CD1c-positive myeloid dendritic cell (primary cell): Measurements from ENCODE around the gene KRTAP12-1.
A peak's percentile ranks its signal among the peaks of the same experiment; 100 is the strongest.
"Not testable (repeated sequence)": the region's sequence is repeated elsewhere in the genome, so short reads cannot be mapped to it uniquely, and the experiment has no call there.

Experiments used
- DNase-seq: peaks from one replicate; pipeline ENCODE4 v3.0.0-alpha.2; 2016; ENCODE audit errors: extremely low spot score

Gene KRTAP12-1

DNA sequence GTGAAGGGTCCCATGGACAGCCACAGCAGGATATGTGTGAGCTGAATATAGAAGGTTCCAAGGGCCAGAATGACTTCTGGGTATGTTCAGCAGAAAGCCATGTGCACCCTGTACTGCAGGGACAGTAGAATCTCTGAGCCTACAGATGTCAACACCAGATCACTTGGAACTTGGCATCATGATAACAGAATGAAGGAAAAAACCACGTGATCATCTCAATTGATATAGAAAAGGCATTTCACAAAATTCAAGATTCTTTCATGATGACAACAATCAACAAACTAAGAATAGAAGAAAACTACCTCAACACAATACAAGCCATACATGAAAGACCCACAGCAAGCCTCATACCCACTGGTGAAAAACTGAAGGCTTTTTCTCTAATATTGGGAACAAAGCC is 14.4 kb downstream of the KRTAP12-1 start:
- DNase-seq = no peak

DNA sequence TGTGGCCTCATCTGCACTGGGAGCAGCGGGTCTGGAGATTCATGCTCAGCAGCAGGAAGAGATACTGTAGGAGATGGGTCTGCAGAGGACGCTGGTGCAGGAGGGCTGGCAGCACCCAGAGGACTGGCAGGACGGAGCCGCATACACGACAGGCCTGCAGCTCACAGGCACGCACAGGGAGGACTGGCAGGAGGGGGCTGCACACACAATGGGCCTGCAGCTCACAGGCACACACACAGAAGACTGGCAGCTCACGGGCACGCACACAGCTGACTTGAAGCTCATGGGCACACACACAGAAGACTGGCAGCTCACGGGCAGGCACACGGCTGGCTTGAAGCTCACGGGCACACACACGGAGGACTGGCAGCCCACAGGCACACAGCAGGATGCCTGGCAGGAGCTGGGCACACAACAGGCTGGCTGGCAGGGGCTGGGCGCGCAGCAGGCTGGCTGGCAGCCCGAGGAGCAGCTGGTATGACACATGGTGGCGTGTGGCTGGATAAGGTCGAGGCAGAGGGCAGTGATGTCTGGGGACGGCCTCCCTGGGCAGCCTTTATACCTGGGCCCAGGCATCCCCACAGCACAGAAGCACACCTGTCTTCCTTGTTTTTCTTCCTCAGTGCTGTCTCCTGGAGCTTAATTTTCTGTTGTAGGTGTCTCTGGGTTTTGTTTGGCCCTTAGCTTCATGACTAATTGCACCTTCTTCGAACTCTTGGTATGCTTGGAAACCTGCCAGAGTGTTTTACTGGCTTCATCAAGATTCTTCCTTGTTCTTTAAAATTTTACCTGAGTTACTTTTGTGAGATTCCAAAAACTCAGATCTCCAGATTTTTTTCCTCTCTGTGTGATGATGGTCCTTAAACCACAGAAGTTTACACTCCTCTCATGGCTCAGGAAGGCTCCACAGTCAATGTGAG is 15.3 kb downstream of the KRTAP12-1 start, which contains the start of gene KRTAP12-2:
TSS of gene KRTAP12-2 (minus strand) at position 527 of the 920 bp plus-strand sequence. CDS start at position 486, 41 bp downstream.
- DNase-seq = no peak

DNA sequence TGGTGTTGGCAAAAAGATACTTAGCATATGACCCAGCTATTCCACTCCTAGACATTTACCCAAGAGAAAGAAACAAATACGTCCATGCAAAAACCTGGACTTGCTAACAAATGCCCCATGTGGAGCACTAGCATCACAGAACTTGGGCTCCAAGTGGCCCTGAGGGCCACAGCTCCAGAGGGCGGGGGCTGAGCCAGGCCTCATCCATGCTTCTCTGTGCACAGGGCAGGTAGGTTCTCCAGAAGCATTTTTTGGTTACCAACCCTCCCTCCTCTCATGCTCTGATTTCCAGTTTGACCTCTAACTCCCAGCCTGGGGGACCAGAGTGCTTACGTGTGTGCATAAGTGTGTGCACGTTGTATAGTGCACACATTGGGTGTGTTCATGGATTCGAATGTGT is 17.3 kb downstream of the KRTAP12-1 start:
- no peak for DNase-seq

DNA sequence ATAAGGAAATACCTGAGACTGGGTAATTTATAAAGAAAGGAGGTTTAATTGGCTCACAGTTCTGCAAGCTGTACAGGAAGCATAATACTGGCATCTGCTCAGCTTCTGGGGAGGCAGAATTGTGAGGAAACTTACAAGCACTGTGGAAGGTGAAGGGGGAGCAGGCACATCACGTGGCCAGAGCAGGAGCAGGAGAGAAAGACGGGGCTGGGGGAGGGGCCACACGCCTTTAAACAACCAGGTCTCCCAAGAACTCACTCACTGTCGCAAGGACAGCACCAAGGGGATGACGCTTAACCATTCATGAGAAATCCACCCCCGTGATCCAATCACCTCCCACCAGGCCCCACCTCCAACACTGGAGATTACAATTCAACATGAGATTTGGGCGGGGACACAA is 20.4 kb downstream of the KRTAP12-1 start:
- DNase-seq = not testable (repeated sequence)

DNA sequence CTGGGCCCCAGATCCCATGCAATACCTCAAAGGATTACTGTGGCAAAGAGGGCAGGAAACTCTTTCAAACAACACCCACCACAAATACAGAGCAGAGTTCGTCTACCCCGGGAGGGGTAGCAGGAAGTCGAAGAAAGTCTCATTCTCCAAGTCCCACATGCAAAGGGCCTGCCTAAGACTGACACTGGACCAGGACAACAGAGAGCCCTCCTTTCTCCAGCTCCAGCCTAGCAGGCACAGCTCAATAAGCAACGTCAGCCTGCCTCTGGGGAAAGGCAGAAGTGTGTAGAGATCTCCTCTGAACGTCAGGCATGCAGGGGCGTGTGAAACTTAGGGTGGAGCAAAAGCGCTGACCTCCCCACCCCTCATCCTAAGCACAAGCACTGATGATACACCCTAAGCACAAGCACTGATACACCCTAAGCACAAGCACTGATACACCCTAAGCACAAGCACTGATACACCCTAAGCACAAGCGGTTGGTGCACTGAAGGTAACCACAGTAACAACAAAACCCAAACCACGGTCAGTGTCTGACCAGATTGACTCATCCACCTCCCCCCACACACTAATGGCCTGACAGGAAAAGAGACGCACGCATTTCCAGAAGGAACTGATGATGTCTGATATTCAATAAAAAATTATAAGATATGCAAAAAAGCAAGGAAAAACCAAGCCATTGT is 22.9 kb downstream of the KRTAP12-1 start:
- DNase-seq = peak; percentile 1

DNA sequence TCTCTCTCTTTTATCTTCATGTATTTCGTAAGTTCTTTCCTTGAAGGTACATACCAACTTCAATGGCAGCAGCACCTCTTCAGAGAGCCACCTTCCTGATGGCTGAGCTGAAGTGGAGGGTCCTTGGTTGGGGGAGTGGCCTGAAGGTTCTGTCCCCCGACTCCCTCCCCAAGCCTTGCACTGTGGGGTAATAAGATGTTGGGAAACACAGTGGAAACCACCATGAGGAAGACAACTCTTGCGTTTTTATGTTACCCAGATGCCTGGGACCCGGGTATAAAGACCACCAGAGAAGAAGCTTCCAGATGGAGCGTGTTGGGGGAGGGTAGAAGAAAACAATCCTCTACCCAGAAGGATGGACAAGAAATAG is 23.4 kb downstream of the KRTAP12-1 start:
- DNase-seq = no peak

DNA sequence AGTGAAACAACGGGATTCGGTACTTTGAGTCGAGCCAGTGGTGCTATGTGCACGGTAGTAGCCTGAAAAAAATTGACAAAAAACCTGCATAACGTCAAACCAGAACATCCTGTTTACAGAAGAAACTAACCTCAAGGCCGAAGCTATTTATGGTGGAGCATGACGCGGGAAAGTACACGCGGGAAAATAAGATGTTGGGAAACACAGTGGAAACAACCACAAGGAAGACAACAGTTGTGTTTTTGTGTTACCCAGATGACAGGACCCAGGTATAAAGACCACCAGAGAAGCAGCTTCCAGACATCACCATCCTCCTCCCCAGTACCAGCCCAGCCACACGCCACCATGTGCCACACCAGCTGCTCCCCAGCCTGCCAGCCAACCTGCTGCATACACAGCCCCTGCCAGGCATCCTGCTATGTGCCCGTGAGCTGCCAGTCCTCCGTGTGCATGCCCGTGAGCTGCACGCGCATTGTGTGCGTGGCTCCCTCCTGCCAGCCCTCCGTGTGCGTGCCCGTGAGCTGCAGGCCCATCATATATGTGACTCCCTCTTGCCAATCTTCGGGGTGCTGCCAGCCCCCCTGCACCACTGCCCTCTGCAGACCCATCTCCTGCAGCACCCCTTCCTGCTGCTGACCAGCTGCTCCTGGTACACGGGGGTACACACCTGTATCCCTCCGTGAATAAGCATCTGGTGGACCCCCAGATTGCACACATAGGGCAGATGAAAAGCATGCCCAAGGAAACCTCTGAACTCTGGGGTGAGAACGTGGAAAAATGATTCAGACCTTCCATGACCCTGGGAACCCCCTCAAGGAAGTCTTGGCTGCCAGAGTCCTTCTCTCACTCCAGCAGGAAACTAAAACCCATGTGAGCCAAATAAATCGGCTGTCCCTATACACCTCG is 24.1 kb downstream of the KRTAP12-1 start, which contains the start of gene KRTAP12-3:
TSS of gene KRTAP12-3 (plus strand) at position 298 of the 906 bp plus-strand sequence. CDS start at position 346, 48 bp downstream.
- peak; percentile 30 for DNase-seq

DNA sequence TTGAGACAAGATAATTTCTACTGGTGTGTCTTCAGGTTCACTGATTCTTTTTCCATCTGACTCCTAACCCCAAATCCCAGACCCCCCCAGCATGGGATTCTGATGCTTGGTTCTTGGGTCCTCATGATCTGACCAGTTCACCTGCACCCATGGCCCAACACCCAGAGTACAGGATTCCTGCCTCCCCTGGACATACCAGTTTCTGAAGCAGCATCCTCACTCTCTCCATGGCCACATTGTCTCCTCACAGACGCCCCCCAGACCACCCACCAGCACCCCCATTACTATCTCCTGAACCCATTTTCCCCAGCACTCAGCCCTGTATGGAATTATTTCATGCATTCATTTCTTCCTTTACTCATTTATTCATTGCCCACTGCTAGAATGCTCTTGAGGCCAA is 25.1 kb downstream of the KRTAP12-1 start:
- no peak for DNase-seq

DNA sequence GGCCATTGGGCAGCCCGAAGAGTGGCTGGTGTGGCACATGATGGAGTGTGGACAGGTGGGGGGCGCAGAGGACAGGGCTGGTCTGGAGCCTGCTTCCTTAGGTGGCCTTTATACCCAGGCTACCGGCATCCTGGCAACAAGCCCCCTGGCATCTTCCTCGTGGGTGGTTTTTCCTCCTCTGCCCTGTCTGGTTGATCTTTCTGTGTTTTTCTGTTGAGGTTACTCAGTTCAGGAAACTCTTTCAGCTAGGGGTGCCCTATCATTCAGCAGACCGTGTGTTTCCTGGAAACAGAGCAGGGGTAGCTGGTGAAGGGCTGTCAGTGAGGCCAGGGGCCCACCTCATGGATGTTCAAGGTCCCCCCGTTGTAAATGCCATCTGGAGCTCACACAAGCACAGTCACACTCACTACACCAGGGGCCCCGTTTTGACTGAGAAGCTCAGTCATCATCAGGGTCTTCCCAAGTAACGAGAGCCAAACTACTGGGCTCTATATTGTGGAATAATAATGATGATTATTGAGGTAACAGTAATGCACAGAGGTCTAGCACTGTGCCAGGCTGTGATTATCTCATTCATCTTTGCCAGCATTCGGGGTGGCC is 27.3 kb downstream of the KRTAP12-1 start, which contains the start of gene KRTAP12-4:
TSS of gene KRTAP12-4 (minus strand) at position 84 of the 600 bp plus-strand sequence. CDS start at position 39, 45 bp downstream.
- DNase-seq = no peak

DNA sequence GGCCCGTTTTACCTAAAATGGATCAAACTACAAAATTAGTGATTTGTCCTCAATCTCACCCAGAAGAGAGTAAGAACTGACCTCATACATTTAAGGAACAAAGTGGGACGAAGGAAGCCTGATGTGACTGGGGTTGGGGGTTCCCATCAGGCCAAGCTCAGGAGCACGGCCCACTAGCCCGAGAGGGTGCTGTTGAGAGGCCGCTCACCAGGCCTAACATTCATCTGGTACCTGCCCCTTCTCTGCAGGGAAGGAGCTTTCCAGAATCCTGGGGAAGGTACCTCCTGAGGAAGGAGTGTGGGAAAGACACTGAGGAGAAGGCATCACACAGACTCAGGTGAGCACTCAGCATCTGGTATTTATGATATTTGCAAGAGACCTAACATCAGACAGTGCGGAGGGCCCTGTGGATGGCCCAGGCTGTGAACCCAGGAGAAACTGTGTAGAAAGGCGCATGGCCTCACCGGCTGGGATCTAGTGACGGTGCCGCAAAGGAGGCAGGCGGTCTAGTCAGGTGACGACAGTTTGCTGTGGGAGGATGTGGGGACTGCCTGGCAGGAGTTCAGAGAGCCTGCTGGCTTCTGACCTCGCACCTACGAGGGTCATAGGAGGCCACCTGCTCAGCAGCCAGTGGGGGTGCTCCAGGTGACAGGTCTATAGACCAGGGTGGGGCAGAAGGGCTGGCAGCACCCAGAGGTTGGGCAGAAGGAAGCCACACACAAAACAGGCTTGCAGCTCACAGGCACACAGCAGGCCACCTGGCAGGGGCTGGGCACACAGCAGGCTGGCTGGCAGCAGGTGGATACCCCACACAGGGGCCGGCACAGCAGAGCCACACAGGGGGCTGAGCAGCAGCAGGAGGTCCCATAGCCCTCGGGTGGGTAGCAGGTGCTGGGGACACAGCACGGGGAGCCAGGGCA is 28.0 kb downstream of the KRTAP12-1 start:
- no peak for DNase-seq

DNA sequence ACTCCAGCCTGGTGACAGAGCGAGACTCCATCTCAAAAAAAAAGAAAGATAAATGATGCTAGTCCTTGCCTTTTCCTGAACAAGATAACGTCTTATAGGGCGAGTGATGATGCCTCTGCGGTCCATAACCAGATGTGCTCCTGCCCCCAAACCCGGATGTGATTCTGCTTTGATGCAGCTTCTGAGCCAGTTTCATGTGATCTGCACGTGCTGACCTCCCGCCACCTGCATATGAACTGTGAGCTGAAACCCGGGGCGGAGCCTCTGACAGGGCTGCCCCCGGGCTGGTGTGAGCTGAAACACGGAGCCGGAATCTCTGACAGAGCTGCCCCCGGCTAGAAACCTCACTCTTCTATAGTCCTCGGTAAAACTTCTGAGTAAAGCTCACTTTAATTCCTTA is 28.8 kb downstream of the KRTAP12-1 start:
- DNase-seq = no peak

DNA sequence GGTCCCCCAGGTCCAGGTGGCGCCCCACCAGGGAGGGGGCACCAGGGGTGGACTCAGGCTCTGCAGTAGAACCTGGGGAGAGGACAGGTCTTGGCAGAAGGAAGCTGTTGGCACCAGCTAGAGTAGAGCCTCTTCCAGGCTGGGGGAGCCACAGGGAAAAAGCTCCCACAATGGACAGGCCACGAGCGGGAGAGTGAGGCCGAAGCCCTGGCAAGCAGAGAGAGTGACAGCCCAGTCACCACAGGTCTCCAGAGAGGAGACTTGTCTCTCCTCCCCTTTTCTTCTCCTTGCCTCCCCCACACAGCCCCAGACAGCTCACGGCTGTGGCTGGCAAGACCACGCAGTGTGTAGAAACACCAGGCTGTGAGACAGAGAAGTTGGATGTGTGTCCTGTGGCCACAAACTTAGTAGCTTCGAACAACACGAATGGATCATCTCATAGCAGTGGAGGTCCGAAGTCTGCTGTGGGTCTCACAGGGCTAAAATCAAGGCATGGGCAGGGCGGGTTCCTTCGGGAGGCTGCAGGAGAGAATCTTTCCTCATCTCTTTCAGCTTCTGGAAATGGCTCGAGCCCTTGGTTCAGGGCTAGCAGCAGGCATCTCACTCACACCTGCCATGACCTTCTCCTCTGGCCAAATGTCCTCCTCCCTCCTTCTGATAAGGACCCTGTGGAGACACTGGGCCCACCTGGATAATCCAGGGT is 30.8 kb downstream of the KRTAP12-1 start:
- no peak for DNase-seq

DNA sequence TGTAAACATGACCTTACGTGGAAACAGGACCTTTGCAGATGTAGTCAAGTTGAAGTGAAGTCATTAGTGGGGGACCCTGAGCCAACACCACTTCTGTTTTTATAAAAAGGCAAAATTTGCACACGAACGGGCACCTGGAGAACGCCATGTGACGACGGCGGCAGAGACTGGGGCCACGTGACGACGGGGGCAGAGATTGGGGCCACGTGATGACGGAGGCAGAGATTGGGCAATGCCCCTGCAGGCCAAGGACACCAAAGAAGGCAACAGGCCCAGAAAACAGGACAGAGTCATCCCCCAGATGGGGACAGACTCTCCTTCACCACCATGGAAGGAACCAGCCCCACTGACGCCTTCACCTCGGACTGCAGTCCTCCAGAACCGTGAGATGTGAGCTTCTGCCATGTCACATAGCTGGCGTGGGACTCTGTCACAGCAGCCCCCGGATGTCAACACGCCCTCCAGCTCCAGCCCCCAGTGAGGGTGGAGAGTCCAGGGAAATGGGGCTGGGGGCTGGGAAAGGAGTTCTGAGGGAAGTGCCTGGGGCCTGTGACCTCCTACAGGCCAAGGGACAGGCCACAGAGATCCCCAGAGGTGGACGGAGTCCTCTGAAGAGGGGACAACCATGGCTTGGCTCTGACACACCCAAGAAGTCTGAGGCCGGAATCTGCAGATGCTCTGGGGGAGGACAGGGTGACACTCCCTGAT is 31.5 kb downstream of the KRTAP12-1 start:
- no peak for DNase-seq

DNA sequence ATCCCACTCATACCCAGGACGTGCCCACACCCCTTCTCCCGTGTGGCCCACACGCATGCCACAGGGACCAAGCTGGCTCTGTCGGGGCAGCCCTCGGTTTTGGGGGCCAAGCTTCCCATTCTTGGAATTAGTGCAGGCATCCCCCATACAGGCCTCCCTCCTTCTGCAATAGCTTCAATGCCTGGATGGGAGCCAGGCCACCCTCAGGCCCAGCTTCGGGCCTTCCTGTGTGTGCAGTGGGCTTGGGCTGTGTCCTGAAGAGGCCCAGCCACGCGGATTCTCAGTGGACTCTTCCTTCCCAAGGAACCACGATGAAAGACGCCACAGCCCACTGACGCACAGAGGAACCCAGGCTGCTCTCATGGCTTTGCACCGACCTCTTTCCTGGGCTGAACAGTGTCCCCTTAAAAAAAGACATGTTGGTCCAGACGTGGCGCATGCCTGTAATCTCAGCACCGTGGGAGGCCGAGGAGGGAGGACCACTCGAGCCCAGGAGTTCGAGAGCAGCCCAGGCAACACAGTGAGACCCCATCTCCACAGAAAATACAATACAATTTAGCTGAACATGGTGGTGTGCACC is 32.4 kb downstream of the KRTAP12-1 start:
- no peak for DNase-seq

DNA sequence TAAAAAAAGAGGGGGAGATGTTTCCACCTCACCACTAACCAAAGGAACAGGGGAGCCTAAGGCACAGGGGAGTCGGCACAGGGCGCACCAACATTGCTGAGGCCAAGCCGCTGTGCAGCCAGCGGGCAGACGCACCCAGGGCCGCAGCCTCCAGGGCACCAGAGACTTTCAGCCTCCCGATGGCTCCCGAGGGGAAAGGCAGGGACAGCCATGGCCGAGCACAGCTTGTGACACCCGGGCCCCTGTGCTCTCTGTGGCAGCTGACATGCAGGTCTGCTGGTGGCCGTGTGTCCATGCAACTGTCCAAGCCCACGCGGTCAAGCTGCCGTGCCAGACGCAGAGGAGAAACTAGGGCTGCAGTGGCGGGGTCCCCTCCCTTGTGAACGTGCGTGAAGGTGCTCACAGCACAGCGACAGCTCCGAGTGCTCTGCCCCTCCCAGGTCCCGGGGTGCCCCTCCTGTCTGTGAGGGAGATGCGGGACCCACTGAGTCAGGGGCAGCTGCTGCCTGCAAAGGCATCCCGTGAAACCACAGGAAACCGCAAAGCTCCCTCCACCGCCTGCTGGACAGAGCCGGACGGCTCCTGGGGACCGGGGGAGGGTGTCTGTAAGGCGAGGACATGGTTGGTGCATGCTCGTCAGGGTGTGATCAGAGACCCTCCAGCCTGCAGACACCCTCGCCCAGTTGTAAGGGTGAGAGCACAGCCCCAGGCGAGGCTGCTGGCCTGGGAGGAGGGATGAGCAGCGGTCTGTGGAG is 33.2 kb downstream of the KRTAP12-1 start:
- no peak for DNase-seq

DNA sequence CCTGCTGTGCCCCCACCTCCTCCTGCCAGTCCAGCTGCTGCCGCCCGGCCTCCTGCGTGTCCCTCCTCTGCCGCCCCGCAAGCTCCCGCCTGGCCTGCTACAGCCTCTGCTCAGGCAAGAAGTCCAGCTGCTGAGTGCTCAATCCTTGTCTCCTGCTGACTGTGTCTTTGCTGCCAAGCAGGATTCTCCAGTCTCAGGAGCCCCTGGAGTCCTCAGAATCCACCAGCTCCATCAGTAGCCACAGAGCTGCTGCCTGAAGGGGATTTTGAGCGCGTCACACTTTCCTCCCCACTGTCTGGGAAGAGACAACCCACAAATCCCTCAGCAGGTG is 34.8 kb downstream of the KRTAP12-1 start:
- DNase-seq = no peak

DNA sequence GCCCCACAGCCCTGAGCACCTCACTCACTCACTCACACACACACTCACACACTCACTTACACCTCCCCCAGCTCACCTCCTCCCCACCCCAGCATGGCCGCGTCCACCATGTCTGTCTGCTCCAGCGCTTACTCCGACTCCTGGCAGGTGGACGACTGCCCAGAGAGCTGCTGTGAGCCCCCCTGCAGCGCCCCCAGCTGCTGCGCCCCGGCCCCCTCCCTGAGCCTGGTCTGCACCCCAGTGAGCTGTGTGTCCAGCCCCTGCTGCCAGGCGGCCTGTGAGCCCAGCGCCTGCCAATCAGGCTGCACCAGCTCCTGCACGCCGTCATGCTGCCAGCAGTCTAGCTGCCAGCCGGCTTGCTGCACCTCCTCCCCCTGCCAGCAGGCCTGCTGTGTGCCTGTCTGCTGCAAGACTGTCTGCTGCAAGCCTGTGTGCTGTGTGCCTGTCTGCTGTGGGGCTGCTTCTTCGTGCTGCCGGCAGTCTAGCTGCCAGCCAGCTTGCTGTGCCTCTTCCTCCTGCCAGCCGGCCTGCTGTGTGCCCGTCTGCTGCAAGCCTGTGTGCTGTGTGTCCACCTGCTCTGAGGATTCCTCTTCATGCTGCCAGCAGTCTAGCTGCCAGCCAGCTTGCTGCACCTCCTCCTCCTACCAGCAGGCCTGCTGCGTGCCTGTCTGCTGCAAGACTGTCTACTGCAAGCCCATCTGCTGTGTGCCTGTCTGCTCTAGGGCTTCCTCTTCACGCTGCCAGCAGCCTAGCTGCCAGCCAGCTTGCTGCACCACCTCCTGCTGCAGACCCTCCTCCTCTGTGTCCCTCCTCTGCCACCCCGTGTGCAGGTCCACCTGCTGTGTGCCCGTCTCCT is 35.4 kb downstream of the KRTAP12-1 start, which contains the start of gene KRTAP10-11:
TSS of gene KRTAP10-11 (plus strand) at position 49 of the 856 bp plus-strand sequence. CDS start at position 94, 45 bp downstream.
- not testable (repeated sequence) for DNase-seq
